SK-N-SH treated with all-trans-retinoic acid at 6 μM for 48 hours (cell line): ENCODE measurements around the gene SUSD6.
"Not testable (repeated sequence)": the region's sequence is repeated elsewhere in the genome, so short reads cannot be mapped to it uniquely, and the experiment has no call there.

Experiments
- ATAC-seq: fragments of 200-7000 bp; cut with Tn5 transposase; 3 replicates; pipeline ENCODE4 v1.9.1; 2020; ENCODE audit warnings: mild to moderate bottlenecking, moderate library complexity
- CSDC2 ChIP-seq: fragments of 250-450 bp; sonication (Bioruptor Pico); IDR thresholded peaks from 2 replicates; pipeline ENCODE4 v1.5.0; 2020; ENCODE audit warnings: mild to moderate bottlenecking, moderate library complexity
- ESRRG ChIP-seq: fragments of 250-450 bp; sonication (Bioruptor Pico); IDR thresholded peaks from 2 replicates; pipeline ENCODE4 v1.6.1; 2021; ENCODE audit warnings: mild to moderate bottlenecking
- ISL1 ChIP-seq: fragments of 250-450 bp; sonication (Bioruptor Pico); IDR thresholded peaks from 2 replicates; pipeline ENCODE4 v2.1.2; 2022; ENCODE audit warnings: mild to moderate bottlenecking, moderate library complexity
- OSR1 ChIP-seq: fragments of 250-450 bp; sonication (Bioruptor Pico); IDR thresholded peaks from 2 replicates; pipeline ENCODE4 v1.8.0; 2022; ENCODE audit warnings: moderate library complexity, mild to moderate bottlenecking, inconsistent platforms
- PPARA ChIP-seq: fragments of 250-450 bp; sonication (Bioruptor Pico); IDR thresholded peaks from 2 replicates; pipeline ENCODE4 v1.5.0; 2020; ENCODE audit warnings: mild to moderate bottlenecking, borderline replicate concordance
- RARB ChIP-seq: fragments of 250-450 bp; sonication (Bioruptor Pico); IDR thresholded peaks from 2 replicates; pipeline ENCODE4 v1.8.0; 2021; ENCODE audit warnings: mild to moderate bottlenecking, moderate library complexity
- SNAI2 ChIP-seq: fragments of 250-450 bp; sonication (Bioruptor Pico); IDR thresholded peaks from 2 replicates; pipeline ENCODE4 v1.5.0; 2020; ENCODE audit warnings: mild to moderate bottlenecking, moderate library complexity
- TCF4 ChIP-seq: fragments of 250-450 bp; sonication (Bioruptor Pico); IDR thresholded peaks from 2 replicates; pipeline ENCODE4 v1.8.0; 2021; ENCODE audit warnings: mild to moderate bottlenecking, moderate library complexity, borderline replicate concordance
- TOX ChIP-seq: fragments of 250-450 bp; sonication (Bioruptor Pico); IDR thresholded peaks from 2 replicates; pipeline ENCODE4 v1.8.0; 2021; ENCODE audit warnings: mild to moderate bottlenecking, moderate library complexity, borderline replicate concordance
- ZC3H10 ChIP-seq: fragments of 250-450 bp; sonication (Bioruptor Pico); IDR thresholded peaks from 2 replicates; pipeline ENCODE4 v1.5.1; 2021; ENCODE audit warnings: mild to moderate bottlenecking, moderate library complexity
- ZFP3 ChIP-seq: fragments of 250-450 bp; sonication (Bioruptor Pico); IDR thresholded peaks from 2 replicates; pipeline ENCODE4 v1.5.0; 2020; ENCODE audit warnings: mild to moderate bottlenecking, moderate library complexity
- ZNF565 ChIP-seq: fragments of 450-650 bp; formaldehyde crosslinking; conservative IDR thresholded peaks from 2 replicates; pipeline ENCODE4 v1.5.0; 2020; ENCODE audit warnings: low read depth, mild to moderate bottlenecking, moderate library complexity
- ZNF8 ChIP-seq: fragments of 450-650 bp; formaldehyde crosslinking; IDR thresholded peaks from 2 replicates; pipeline ENCODE4 v1.5.0; 2020; ENCODE audit warnings: mild to moderate bottlenecking, moderate library complexity
- TF ChIP-seq, protein P1 (sequence below): fragments of 250-450 bp; sonication (Bioruptor Pico); IDR thresholded peaks from 2 replicates; pipeline ENCODE4 v1.8.0; 2020; ENCODE audit warnings: mild to moderate bottlenecking, moderate library complexity, borderline replicate concordance
- TF ChIP-seq, protein P2 (sequence below): fragments of 250-450 bp; sonication (Bioruptor Pico); IDR thresholded peaks from 2 replicates; pipeline ENCODE4 v1.5.0; 2020; ENCODE audit warnings: mild to moderate bottlenecking, moderate library complexity
- TF ChIP-seq, protein P3 (sequence below): fragments of 250-450 bp; sonication (Bioruptor Pico); IDR thresholded peaks from 2 replicates; pipeline ENCODE4 v1.5.1; 2020; ENCODE audit warnings: low read depth, mild to moderate bottlenecking, moderate library complexity
- TF ChIP-seq, protein P4 (sequence below): fragments of 250-450 bp; sonication (Bioruptor Pico); IDR thresholded peaks from 2 replicates; pipeline ENCODE4 v1.5.1; 2021; ENCODE audit warnings: mild to moderate bottlenecking, moderate library complexity

SUSD6 gene

DNA sequence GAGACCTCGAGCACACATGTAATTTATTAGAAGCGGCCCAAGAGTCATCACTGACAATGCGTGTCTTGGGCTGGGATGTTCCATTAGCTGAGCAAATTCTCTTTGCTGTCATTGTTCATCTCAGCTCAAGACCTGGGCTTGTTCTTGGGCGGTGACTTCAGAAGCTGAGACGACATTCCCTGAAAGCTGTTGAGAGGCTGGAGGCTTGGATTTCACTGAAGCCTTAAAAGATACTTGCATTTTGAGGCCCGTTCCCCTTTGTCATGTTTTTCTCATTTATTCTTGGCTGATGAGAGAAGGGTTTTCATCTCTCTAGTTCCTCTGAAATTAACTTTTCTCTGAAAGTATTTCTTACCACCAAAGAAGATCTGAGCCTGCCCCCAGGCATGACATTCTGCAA lies 16.6 kb upstream of the SUSD6 start:
- ATAC-seq: no peak
- no peak for TF ChIP-seq ISL1 (CRISPR knock-in tag)
- TF ChIP-seq RARB (CRISPR knock-in tag): no peak

DNA sequence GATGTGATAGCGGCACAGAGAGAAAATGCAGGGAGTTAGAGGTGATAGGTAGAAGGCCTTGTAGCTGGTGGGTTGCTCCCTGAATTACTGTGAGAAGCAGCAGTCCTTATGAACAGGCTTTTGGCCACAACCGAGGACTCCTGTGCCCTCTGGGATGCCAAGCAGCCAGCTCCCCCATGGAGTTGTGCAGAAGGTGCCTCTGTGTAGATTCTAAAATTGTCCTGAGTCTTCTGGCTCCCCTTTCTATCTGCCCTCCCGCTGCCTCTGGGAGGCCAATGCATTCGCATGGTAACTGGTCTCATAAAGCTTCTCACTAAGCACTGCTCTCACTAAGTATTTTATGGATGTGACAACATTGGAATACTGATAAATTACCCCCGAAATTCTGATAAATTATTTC lies 16.1 kb upstream of the SUSD6 start:
- TF ChIP-seq, protein P1, sequence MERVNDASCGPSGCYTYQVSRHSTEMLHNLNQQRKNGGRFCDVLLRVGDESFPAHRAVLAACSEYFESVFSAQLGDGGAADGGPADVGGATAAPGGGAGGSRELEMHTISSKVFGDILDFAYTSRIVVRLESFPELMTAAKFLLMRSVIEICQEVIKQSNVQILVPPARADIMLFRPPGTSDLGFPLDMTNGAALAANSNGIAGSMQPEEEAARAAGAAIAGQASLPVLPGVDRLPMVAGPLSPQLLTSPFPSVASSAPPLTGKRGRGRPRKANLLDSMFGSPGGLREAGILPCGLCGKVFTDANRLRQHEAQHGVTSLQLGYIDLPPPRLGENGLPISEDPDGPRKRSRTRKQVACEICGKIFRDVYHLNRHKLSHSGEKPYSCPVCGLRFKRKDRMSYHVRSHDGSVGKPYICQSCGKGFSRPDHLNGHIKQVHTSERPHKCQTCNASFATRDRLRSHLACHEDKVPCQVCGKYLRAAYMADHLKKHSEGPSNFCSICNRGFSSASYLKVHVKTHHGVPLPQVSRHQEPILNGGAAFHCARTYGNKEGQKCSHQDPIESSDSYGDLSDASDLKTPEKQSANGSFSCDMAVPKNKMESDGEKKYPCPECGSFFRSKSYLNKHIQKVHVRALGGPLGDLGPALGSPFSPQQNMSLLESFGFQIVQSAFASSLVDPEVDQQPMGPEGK (CRISPR knock-in tag): no peak
- TF ChIP-seq, protein P2, sequence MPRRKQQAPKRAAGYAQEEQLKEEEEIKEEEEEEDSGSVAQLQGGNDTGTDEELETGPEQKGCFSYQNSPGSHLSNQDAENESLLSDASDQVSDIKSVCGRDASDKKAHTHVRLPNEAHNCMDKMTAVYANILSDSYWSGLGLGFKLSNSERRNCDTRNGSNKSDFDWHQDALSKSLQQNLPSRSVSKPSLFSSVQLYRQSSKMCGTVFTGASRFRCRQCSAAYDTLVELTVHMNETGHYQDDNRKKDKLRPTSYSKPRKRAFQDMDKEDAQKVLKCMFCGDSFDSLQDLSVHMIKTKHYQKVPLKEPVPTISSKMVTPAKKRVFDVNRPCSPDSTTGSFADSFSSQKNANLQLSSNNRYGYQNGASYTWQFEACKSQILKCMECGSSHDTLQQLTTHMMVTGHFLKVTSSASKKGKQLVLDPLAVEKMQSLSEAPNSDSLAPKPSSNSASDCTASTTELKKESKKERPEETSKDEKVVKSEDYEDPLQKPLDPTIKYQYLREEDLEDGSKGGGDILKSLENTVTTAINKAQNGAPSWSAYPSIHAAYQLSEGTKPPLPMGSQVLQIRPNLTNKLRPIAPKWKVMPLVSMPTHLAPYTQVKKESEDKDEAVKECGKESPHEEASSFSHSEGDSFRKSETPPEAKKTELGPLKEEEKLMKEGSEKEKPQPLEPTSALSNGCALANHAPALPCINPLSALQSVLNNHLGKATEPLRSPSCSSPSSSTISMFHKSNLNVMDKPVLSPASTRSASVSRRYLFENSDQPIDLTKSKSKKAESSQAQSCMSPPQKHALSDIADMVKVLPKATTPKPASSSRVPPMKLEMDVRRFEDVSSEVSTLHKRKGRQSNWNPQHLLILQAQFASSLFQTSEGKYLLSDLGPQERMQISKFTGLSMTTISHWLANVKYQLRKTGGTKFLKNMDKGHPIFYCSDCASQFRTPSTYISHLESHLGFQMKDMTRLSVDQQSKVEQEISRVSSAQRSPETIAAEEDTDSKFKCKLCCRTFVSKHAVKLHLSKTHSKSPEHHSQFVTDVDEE (CRISPR knock-in tag): no peak
- TF ChIP-seq ZFP3 (CRISPR knock-in tag) (no peak), ESRRG (CRISPR knock-in tag) (no peak), ZC3H10 (CRISPR knock-in tag) (no peak), ZNF565 (CRISPR knock-in tag) (no peak), CSDC2 (no peak), ZNF8 (CRISPR knock-in tag) (no peak), OSR1 (CRISPR knock-in tag) (no peak), ISL1 (CRISPR knock-in tag) (no peak)
- TF ChIP-seq, protein P3, sequence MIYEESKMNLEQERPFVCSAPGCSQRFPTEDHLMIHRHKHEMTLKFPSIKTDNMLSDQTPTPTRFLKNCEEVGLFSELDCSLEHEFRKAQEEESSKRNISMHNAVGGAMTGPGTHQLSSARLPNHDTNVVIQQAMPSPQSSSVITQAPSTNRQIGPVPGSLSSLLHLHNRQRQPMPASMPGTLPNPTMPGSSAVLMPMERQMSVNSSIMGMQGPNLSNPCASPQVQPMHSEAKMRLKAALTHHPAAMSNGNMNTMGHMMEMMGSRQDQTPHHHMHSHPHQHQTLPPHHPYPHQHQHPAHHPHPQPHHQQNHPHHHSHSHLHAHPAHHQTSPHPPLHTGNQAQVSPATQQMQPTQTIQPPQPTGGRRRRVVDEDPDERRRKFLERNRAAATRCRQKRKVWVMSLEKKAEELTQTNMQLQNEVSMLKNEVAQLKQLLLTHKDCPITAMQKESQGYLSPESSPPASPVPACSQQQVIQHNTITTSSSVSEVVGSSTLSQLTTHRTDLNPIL (CRISPR knock-in tag): no peak
- TF ChIP-seq, protein P4, sequence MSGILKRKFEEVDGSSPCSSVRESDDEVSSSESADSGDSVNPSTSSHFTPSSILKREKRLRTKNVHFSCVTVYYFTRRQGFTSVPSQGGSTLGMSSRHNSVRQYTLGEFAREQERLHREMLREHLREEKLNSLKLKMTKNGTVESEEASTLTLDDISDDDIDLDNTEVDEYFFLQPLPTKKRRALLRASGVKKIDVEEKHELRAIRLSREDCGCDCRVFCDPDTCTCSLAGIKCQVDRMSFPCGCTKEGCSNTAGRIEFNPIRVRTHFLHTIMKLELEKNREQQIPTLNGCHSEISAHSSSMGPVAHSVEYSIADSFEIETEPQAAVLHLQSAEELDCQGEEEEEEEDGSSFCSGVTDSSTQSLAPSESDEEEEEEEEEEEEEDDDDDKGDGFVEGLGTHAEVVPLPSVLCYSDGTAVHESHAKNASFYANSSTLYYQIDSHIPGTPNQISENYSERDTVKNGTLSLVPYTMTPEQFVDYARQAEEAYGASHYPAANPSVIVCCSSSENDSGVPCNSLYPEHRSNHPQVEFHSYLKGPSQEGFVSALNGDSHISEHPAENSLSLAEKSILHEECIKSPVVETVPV (CRISPR knock-in tag): no peak
- ATAC-seq: no peak

DNA sequence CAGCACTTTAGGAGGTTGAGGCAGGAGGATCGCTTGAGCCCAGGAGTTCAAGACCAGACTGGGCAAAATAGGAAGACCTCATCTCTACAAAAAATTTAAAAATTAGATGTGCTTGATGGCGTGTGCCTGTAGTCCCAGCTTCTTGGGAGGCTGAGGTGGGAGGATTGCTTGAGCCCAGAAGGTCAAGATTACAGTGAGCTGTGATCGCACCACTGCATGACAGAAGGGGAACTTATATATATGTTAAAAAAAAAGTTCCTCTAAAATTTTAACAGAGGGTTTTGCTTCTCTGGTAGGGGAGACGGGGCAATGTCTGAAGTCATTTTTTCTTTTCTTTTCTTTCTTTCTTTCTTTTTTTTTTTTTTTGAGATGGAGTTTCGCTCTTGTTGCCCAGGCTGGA lies 12.0 kb upstream of the SUSD6 start:
- not testable (repeated sequence) for ATAC-seq

DNA sequence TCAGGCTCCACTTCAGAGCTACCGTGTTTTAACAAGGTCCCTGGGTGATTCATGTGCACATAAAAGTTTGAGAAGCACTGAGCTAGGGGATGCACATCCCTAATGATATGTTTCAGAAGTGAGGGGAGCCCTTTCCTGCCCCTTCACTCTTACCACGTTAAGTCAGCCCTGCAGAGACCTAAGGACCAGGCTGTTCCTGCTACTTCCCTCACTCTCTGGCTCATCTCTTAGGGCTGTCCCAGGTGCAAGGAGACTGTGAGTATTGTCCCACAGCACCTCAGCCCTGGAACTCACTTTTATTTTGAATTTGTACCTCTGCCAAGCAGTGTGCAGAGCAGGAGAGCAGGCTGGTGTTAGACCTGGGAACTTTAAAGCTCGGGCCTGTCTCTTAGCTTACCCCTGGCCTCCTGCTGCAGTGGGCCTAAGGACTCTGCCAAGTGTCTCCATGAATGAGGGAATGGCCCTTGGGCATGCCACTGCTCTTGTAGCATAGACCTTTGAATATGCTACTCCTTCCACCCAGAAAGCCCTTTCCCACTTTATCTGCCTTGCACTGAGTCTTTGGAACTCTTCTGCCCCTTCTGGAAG lies 11.0 kb upstream of the SUSD6 start:
- TF ChIP-seq, protein P3 (CRISPR knock-in tag): no peak
- TF ChIP-seq ZC3H10 (CRISPR knock-in tag) (no peak), RARB (CRISPR knock-in tag) (no peak), TOX (no peak), TCF4 (CRISPR knock-in tag) (no peak), PPARA (no peak), ZNF565 (CRISPR knock-in tag) (no peak), ISL1 (CRISPR knock-in tag) (no peak), SNAI2 (no peak), ESRRG (CRISPR knock-in tag) (no peak)
- TF ChIP-seq, protein P1 (CRISPR knock-in tag): no peak

More for the DNA sequence above, 11.0 kb upstream of the SUSD6 start:
- no peak for ATAC-seq
